ENCODE results near the gene POLR2A. TPM values are rescaled to one million over a fixed set of nuclear protein-coding genes. Genes with fewer than 3 reads are reported as not detected.

POLR2A gene
- total RNA-seq, 2 experiments from 2014 or later, result 219 to 223 TPM

GRCh38 chr17:7538050-7538449, 53.9 kb downstream of the POLR2A start:
- no peaks in the 10 kb centered on the region for H3K36me3 Mint-ChIP-seq (ENCODE audit: low read depth)
- no peaks in the 10 kb centered on the region for H3K9me3 Mint-ChIP-seq
- ChIA-PET POLR2A (interaction anchor here (1.4 kb wide), 1 partner anchor 23 kb away, joined by 5 read pairs; no protein-coding TSS in a partner anchor), CTCF (interaction anchor here (1.8 to 3.0 kb wide), 3 partner anchors 23 to 182 kb away, joined by 4 to 17 read pairs (median 9); partner anchors contain the start of gene SENP3)
- H3K4me1 Mint-ChIP-seq (ENCODE audit: low read depth), result no peaks in the 10 kb centered on the region
- DNase-seq (no peak), ATAC-seq (no peak)
- intact Hi-C loops (cut with micrococcal nuclease), result no loop called here
- H3K4me3 Mint-ChIP-seq, result no peak overlapping the region
- H3K27ac Mint-ChIP-seq, result no peak overlapping the region
- no peaks in the 10 kb centered on the region for H3K27me3 Mint-ChIP-seq
- TF ChIP-seq CTCF (IDR thresholded peaks at IDR 0.05), result no peak

- no peaks in the 10 kb centered on the region for H3K9me3 Mint-ChIP-seq
- no peaks in the 10 kb centered on the region for H3K4me1 Mint-ChIP-seq (ENCODE audit: low read depth)
- DNase-seq (no peak), ATAC-seq (no peak)
- no peaks in the 10 kb centered on the region for H3K27me3 Mint-ChIP-seq
- H3K4me3 Mint-ChIP-seq, result no peak overlapping the region
- intact Hi-C loops (cut with micrococcal nuclease), result no loop called here
- no peaks in the 10 kb centered on the region for H3K36me3 Mint-ChIP-seq (ENCODE audit: low read depth)
- POLR2A ChIA-PET, result interaction anchor here (1.4 kb wide), 1 partner anchor 22 kb away, joined by 5 read pairs; no protein-coding TSS in a partner anchor
- TF ChIP-seq CTCF (IDR thresholded peaks at IDR 0.05), result no peak
- CTCF ChIA-PET, result interaction anchor here (1.8 to 3.0 kb wide), 4 partner anchors 15 to 183 kb away, joined by 4 to 17 read pairs (median 8); partner anchors contain the start of gene SENP3
- no peak overlapping the region for H3K27ac Mint-ChIP-seq
Observed at GRCh38 chr17:7538891-7539545, 54.9 kb downstream of the POLR2A start.

GRCh38 chr17:7541074-7541621, 57.0 kb downstream of the POLR2A start:
- no peak overlapping the region for H3K27ac Mint-ChIP-seq
- DNase-seq, result no peak
- no peak for ATAC-seq
- CTCF ChIA-PET, result interaction anchor here (1.0 to 3.0 kb wide), 5 partner anchors 18 to 26 kb away, joined by 3 to 17 read pairs (median 6); partner anchors contain the start of gene SENP3
- intact Hi-C loops (cut with micrococcal nuclease), result no loop called here
- H3K9me3 Mint-ChIP-seq, result no peaks in the 10 kb centered on the region
- POLR2A ChIA-PET, result interaction anchor here (1.1 kb wide), 1 partner anchor 55 kb away, joined by 3 read pairs; no protein-coding TSS in a partner anchor
- H3K36me3 Mint-ChIP-seq (ENCODE audit: low read depth), result no peaks in the 10 kb centered on the region
- H3K4me3 Mint-ChIP-seq, result no peak overlapping the region
- H3K4me1 Mint-ChIP-seq (ENCODE audit: low read depth), result no peaks in the 10 kb centered on the region
- H3K27me3 Mint-ChIP-seq, result no peaks in the 10 kb centered on the region
- TF ChIP-seq CTCF (IDR thresholded peaks at IDR 0.05), result no peak

GRCh38 chr17:7544911-7545310, 60.7 kb downstream of the POLR2A start:
- DNase-seq, result no peak
- Mint-ChIP-seq H3K27me3 (no peaks in the 10 kb centered on the region), H3K27ac (no peak overlapping the region), H3K36me3 (ENCODE audit: low read depth) (no peaks in the 10 kb centered on the region), H3K9me3 (no peaks in the 10 kb centered on the region), H3K4me1 (ENCODE audit: low read depth) (peaks cover 15% of the 10 kb centered on the region), H3K4me3 (no peak overlapping the region)
- CTCF ChIA-PET, result interaction anchor here (1.7 to 6.1 kb wide), 3 partner anchors 16 to 30 kb away, joined by 6 to 42 read pairs (median 11); partner anchors contain the start of gene SENP3
- POLR2A ChIA-PET, result no interaction called here
- TF ChIP-seq CTCF (IDR thresholded peaks at IDR 0.05), result no peak
- intact Hi-C loops (cut with micrococcal nuclease), result no loop called here
- ATAC-seq, result no peak
